Measurements from ENCODE around the gene GLRX3. TPM values are rescaled to one million over a fixed set of nuclear protein-coding genes. Genes with fewer than 3 reads are reported as not detected.
"Not testable (repeated sequence)": the region's sequence is repeated elsewhere in the genome, so short reads cannot be mapped to it uniquely, and the experiment has no call there.

Gene GLRX3
- total RNA-seq, 2 experiments from 2014 or later = 164 to 167 TPM

DNA sequence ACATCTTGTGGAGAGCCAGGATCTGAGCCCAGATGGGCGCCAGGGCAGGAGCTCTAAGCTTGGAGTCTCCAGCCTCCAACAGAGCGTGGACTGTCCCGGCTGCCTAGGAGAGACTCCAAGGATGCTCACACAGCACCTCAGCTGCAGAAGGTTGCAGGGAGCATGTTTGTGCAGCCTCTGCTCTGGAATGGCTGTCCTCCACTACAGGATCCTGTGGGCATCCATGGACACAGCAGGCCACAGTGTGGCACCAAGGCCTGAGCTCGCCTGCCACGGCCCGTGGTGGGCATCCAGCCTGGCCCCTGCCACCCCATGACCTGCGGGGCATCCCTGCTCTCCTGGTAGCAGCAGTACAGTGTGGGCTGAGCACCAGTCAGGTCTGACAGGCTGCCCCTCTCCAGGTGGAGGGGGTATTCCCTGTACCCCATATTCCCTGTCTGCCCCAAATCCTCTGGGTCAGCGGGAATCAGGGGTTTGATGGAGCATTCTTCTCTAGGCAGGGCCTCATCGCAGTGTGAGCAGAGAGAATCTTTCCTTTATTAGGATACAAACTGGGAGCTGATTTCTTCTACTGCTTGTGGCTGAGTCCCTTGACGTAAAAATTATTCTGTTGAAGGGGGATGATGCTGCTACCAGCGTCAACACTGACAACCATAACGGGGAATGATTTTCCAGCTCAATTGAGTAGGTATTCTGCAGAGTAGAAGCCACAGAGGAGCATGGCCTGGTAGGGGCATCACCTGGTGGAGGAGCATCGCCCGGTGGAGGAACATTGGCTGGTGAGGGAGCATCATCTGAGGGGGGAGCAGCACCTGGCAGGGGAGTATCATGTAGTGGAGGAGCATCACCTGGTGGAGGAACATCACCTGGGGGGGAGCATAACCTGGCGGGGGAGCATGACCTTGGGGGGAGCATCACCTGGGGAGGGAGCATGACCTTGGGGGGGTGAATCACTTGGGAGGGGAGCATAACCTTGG lies 60.6 kb downstream of the GLRX3 start:
- CTCF ChIA-PET = no interaction called here
- POLR2A ChIA-PET = no interaction called here

DNA sequence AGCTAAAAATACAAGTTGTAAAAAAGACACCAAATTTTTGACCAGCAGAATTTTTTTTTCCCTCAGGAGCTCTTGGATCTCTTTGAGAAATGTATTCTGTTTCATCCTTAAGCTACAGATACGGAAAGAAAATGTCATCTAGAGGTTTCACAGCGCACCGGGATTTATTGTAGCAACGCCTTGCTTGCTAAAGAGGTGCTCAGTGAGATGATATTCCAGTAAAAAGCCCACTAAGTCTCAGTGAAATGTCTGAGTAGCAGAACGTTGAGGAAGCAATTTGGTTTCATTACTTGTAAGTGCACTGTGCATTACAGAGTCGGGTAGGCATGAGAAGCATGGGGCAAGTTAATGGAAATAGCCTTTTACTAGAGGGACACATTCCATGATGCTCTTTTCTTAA lies 62.5 kb downstream of the GLRX3 start:
- CTCF ChIA-PET = no interaction called here
- POLR2A ChIA-PET = interaction anchor here (0.6 kb wide), 2 partner anchors 19 to 1680 kb away, joined by 3 read pairs; no protein-coding TSS in a partner anchor

DNA sequence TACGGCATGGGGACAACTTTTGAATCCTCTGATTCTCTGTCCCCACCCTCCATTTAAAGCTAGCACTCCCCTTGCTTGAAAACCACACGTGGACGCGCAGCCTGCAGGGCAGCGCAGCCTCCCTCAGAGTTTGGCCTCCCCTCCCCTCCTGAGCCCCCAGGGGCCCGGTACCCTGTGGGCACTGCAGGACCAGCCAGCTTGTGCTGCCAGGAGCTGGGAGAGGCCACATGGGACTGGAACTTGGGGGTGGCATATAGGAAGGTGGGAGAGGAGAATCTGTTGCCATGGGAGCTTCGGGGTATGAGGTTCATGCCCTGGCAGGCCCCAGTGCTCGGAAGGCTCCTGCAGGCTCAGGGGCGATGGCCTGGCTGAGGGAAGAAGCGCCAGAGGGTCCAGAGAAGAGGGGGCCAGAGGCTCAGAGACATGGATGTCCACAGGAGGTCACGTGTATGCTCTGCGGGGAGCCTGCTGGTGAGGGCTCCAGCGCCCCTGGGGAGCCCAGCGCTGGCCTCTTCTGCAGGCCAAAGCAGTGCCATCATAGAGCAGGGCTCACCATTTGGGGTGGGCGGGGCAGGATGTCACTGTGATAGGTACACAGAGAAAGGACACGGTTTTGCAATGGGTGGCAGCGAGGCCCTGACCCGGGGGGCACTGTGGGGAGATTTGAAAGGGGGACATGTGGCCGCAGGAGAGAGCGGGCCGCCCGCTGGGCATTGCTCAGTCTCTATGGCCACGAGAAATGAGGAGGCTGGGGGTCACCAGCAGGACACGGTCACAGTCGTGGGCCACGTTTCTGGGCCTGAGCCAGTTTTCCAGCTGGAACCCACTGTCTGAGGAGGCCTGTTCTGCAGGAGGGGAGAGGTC lies 64.2 kb downstream of the GLRX3 start:
- CTCF ChIA-PET = no interaction called here
- POLR2A ChIA-PET = no interaction called here

DNA sequence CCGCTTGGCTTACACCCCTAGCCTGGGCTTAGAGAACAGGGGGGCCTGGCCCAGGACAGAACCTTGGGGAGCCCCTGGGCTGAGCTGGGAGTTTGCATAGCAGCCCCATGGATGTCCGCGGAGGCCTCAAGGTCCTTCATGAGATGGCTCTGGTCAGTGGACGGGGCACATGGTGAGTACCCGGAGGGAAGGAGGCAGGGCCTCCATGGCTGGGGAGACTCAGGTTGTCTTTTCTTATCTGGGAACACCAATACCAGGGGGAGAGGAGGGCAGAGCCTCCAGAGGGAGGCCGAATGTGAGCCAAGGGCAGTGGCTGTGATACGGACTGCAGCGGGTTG lies 64.8 kb downstream of the GLRX3 start:
- POLR2A ChIA-PET = no interaction called here

DNA sequence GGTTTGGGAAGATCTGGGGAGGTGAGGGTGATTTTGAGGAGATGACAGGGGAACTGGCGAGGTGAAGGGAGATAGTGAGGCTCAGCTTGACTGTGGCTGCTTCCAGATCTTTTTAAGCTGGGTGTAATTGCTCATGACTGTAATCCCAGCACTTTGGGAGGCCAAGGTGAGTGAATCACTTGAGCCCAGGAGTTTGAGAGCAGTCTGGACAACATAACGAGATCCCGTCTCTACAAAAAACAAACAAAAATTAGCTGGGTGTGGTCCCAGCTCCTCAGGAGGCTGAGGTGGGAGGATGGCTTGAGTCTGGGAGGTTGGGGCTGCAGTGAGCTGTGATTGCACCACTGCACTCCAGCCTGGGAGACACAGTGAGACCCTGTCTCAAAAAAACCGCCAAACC lies 66.0 kb downstream of the GLRX3 start:
- CTCF ChIA-PET, POLR2A ChIA-PET: not testable (repeated sequence)

More for the DNA sequence above, 64.8 kb downstream of the GLRX3 start:
- CTCF ChIA-PET = no interaction called here

DNA sequence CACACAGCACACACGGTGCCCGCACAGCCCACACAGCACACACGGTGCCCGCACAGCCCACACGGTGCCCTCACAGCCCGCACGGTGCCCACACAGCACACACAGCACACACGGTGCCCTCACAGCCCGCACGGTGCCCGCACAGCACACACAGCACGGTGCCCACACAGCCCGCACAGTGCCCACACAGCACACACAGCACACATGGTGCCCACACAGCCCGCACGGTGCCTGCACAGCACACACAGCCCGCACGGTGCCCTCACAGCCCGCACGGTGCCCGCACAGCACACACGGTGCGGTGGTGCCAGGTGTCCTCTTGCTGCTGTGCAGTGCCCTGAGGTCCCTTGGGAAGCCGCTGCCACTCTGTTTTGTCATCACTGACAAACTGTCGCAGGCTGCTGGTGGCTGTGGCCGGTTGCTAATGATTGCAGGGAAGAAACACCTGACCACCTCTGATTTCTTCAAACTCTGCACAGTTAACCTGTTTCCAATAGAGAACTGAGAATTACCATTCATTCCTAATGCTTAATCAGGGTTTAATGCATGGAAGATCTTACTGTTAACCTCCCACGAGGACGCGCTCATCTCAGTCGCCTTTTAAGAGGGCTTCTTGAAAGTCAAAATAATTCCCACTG lies 66.9 kb downstream of the GLRX3 start:
- POLR2A ChIA-PET = no interaction called here
- CTCF ChIA-PET = no interaction called here

DNA sequence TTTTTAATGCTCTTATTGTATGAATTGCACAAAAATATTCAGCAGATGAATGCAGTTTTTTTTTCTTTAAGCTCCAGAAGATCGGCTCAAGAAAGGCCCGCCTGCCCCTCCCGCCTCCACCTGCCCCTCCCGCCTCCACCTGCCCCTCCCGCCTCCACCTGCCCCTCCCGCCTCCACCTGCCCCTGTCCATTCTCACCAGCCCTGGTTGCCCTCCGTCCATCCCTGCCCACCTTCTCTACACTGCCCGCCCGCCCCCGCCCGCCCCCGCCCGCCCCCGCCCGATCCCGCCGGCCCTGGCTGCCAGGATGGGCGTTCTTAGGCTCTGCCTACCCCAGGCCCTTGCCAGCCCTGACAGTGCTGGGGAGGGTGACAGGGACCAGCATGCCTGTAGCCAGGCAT lies 67.4 kb downstream of the GLRX3 start:
- ChIA-PET CTCF (no interaction called here), POLR2A (no interaction called here)

DNA sequence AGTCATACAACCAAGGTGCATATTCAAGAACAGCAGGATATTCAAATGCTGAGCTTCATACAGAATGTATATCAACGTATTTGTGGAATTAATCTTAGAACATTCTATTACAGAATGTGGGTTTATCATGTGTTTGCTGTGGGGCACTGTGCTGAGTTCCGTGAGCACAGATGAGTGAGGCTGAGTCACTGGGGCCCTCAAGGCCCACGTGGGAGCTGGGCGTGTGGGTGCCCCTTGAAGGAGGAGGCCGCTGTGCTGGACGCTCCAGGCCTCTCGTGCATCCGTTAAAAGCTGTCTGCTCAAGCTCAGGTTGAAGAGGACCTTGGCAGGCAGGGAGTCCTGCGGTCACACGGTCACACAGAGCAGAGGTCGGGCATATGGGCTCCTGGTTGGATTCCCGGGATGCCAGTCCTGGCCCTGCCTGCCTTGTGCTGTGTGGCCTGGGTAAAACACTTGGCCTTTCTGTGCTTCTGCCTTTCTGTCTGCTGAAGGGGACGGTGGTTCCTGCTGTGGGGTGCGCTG lies 70.1 kb downstream of the GLRX3 start:
- ChIA-PET CTCF (no interaction called here), POLR2A (no interaction called here)

DNA sequence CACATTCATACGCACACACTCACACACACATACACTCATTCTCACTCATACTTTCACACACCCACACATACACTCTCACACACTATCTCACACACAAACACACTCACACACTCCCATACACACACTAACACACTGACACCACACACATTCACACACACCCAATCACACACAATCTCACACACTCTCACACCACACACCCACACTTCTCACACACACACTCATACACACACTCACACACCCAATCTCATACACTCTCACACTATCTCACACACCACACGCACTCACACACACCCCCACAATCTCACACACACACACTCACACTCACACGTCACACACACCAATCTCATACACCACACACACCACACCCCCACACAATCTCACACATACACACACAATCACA lies 71.0 kb downstream of the GLRX3 start:
- ChIA-PET CTCF (no interaction called here), POLR2A (no interaction called here)

DNA sequence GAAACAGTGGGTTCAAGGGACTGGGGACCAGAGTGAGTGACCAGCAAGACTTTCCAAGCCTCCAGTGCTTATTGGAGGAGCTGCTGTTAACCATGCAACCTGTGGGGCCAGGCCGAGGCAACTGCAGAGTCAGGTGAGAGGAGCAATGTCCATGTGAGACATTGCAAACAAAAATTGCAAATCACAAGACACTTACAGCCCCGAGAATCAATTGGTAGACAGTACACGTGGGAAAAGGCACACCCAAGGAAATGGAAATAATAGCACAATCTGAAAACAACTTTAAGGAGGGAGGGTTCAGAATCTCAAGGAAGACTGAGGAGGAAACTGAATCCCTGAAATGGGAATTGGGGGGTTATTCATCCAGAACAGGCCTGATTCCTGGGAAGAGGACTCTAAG lies 72.6 kb downstream of the GLRX3 start:
- POLR2A ChIA-PET = no interaction called here
- CTCF ChIA-PET = no interaction called here

DNA sequence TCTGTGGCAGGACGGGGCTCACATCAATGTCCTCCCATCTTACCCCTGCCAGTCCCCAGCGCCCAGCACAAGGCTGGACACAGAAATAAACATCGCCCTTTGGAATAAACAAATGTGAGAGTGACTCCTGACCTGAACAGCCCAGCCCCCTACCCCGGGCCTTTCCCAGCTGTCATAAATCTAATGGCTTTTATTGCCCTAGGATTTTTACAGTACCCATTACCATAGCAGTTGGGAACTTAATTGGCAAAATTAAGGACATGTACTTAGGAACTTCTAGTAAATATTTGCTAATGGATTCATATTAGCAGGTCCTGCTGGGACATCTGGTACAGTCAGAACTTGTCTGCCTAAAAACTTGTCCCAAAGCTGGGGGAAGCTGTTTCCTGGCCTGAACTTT lies 76.6 kb downstream of the GLRX3 start:
- ChIA-PET CTCF (no interaction called here), POLR2A (no interaction called here)

DNA sequence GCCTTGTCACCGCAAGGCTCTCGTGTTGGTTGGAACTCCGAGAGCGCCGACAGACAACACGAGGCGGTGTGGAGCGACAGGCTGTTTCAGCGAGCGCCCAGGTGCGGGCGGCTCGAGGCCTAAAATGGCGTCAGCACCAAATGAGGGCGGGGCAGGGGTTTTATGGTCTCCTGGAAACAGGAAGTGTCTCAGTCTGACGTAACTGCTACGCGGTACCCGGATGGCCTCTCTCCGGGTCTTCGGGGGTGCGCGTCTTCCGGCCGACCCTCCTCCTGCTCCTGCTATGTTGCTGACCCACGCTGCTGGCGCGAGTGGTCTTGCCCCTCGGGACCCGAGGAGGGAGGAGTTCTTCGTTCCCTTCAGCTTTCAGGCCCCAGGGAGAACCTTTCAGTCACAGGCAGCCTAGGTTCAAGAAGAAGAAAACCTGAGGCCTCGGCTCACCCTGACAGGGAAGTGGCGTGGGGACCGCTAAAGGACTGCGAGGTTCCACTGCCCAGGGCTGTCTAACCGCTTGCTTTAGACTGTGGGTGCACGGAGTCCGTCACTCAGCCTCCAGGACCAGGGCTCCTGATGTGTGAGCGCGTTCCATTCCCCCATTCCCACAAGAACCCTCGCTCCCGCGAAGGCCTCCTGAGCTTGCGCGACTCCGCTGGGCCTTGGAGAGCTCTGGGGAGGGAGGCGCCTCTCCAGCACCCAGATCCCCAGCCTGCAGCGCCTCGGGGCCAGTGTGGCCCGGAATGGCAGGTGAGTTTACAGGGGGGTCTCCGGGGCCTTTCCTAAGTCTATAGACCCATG lies 77.3 kb downstream of the GLRX3 start:
- ChIA-PET POLR2A (no interaction called here), CTCF (no interaction called here)

DNA sequence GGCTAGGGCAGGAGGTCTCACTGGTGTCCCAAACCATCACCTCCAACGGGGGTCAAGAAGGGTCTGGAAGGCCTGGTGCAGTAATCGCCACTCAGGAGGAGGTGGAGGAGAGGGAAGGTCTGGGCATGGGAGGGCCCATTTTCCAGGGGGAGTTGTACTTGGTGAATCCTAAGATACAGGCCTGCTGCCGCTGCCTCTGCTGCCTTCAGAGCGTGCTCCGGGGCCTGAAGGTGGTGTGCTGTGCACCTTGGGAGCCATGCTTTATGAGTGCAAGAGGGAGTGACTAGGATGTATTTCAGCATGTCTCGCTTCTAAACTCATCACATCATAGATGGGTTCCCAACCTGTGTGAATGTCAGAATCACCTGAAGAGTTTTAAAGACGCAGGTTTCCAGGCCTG lies 78.2 kb downstream of the GLRX3 start:
- POLR2A ChIA-PET = no interaction called here
- CTCF ChIA-PET = no interaction called here

DNA sequence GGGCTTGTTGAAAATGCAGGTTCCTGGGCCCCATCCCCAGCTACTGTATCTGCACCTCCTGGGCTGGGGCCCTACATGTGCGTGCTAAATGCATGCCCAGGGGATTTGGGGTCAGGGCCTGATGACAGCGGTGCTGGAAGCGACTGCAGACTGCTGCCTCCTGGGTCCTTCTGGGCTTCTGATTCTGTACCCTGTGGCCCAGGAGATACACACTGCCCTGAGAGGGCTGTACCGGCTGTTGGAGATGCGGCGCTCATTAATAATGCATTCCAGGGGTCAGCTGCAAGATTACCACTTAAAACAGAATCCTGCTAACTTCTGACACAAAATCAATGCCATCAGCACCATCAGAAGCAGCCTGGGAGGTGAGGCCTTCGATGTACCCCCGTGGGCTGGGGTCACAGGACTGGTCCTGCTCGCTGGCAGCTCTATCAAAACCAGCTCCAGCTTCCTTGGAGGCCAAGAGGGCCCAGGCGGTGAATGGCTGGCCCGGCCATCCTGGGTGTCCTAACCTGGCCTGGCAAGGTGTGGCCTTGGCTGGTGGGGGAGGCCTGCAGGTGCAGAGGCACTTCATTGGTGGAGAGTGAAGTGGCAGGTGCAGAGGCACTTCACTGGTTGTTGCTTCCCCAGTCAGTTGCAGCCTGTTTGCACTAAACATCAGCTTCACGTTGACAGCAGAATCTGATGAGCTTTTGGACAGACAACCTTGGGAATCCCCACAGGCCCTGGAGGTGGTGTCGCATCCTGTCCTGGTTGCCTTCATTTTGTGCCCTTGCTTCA lies 79.2 kb downstream of the GLRX3 start:
- ChIA-PET POLR2A (no interaction called here), CTCF (no interaction called here)

DNA sequence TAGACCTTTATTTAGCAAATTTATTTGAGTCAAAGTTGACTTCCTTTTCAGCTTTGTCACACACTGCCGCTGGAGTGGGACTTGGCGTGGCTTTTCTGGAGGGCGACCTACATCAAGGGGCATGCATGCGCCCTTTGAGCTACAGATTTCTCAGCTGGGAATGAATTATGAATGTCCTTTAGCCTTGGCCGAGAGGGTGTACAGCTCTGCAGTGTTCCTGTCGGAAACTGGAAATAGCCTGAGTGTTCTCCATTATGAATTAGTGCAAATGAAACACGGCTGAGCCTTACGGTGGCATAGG lies 79.7 kb downstream of the GLRX3 start:
- ChIA-PET CTCF (no interaction called here), POLR2A (no interaction called here)

DNA sequence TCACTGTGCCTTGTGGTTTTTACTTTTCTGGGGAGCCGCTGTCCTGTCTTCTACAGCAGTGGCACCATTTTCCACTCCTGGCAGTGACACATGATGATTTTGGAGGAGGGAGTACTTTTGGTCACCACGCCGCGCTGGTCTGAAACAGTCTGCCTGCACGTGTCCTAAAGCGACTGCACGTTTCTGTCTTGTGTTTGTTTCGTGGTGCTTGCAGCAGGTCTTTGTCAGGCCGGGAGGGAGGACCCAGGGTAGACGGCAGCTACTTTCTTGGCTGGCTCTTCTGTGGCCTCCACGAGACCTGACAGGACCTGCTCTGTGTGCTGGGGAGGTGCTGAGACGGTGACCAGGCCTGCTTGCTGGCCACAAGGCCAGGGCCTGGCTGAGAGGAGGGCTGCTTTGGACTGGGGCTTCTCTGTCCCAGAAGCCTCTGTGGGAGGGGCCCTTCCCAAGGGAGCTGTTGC lies 82.0 kb downstream of the GLRX3 start:
- ChIA-PET CTCF (interaction anchor here (0.7 kb wide), 1 partner anchor 217 kb away, joined by 3 read pairs; no protein-coding TSS in a partner anchor), POLR2A (no interaction called here)

DNA sequence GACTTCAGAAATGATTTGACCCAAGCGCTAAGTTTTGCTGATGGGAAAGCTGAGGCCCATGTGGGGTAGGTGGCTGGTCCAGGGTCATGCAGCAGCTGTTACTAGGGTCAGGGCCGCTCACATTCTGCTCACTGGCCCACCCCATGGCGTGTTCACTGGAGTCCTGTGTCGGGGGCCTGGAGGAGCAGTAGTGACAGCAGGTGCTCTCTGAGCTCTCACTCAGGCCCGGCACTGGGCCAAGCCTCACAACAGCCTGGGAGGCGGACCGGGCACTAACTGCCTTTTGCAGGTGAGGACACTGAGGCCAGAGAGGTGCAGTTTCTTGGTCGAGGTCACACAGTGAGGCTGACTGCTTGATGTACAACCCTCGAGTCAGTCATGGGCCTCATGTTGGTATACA lies 82.7 kb downstream of the GLRX3 start:
- CTCF ChIA-PET = no interaction called here
- POLR2A ChIA-PET = no interaction called here

DNA sequence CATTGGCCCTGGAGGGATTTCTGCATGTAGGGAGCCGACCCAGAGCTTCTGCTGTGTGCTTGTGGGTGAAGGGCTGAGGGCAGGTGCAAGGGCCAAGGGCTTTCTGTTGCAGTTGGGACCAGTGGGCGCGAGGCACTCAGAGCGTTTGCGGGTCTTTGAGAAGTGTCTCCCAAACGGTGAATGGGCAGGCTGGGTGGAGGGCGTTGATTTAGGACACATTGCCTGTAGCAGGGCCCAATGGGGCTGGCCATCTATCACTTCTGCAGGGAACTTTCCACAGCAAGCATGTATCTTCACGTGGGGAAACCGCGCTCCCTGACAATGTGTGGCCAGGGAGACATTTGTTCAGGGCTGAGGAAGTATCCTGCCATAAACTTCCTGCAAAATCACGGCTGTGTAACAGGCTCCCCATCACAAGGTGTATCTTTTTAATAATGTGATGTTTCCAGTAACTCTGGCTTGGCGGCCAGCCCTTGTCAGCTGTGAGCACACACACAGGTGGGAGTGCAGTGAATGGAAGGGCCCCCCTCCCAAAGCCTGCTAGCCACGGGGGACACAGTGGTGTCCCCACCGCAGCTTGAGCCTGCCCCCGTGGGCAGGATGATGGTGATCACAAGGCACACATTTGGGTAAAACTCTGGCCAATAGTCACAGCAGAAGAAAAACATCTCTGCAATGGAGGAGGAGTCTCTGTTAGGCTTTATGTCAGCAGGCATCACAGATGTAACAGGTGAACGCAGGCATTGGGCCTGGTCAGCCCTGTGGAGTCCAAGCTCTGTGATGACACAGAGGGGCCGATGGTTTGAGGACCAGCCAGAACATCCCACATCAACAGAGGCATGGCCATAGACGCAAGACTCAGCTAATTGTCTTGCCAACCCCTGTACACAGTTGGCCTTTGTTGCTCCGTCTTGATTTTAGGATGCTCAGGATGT lies 84.3 kb downstream of the GLRX3 start:
- POLR2A ChIA-PET = no interaction called here
- CTCF ChIA-PET = no interaction called here
